ENCODE measurements around the gene ZNF518A. TPM values are rescaled to one million over a fixed set of nuclear protein-coding genes. Genes with fewer than 3 reads are reported as not detected.

ZNF518A gene
- total RNA-seq, 1 experiment from 2014 or later, result 13.7 TPM

DNA sequence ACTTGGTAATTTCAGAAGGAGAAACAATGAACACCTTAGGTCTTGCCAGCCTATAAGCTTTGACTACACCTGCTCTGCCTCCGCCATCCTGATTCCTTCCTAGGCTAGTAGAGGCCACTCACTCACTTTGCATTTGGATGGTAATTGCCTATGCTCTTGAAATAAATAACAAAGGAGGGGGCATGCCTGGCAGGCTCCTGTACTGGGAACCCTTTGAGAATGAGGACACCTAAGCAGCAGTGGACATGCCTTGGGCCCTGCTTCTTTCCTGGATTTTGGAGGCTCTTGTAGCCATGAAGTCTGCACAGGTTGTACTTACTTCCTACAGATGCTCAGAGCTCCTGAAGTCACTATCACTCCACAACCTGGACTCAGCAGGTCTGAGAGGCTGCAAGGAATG is 75.5 kb downstream of the ZNF518A start:
- H3K36me3 ChIP-seq (ENCODE audit: insufficient read depth, low read length, poor library complexity, severe bottlenecking), result no peaks in the 10 kb centered on the region
- no peaks in the 10 kb centered on the region for H3K9me3 ChIP-seq (ENCODE audit: low read depth, low read length, poor library complexity, severe bottlenecking)
- DNase-seq (ENCODE audit: low spot score), result no peak
- H3K27ac ChIP-seq (ENCODE audit: low read depth, low read length, poor library complexity, severe bottlenecking), result no peak overlapping the region
- intact Hi-C loops (cut with micrococcal nuclease; ENCODE audit: unreplicated experiment), result no loop called here
- H3K4me1 ChIP-seq (ENCODE audit: insufficient read depth, low read length, poor library complexity, severe bottlenecking), result no peaks in the 10 kb centered on the region
- peaks cover 9% of the 10 kb centered on the region for H3K27me3 ChIP-seq (replicated peaks; ENCODE audit: insufficient read depth, low read depth, low read length, poor library complexity)
- BruUV-seq (replicated peaks), result no TSS peak
- TF ChIP-seq, protein P1, sequence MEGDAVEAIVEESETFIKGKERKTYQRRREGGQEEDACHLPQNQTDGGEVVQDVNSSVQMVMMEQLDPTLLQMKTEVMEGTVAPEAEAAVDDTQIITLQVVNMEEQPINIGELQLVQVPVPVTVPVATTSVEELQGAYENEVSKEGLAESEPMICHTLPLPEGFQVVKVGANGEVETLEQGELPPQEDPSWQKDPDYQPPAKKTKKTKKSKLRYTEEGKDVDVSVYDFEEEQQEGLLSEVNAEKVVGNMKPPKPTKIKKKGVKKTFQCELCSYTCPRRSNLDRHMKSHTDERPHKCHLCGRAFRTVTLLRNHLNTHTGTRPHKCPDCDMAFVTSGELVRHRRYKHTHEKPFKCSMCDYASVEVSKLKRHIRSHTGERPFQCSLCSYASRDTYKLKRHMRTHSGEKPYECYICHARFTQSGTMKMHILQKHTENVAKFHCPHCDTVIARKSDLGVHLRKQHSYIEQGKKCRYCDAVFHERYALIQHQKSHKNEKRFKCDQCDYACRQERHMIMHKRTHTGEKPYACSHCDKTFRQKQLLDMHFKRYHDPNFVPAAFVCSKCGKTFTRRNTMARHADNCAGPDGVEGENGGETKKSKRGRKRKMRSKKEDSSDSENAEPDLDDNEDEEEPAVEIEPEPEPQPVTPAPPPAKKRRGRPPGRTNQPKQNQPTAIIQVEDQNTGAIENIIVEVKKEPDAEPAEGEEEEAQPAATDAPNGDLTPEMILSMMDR (conservative IDR thresholded peaks at IDR 0.05; ENCODE audit: low read depth, low read length), result no peak
- TF ChIP-seq EZH2 (IDR thresholded peaks at IDR 0.05; ENCODE audit: borderline replicate concordance, low read depth, low read length, poor library complexity, severe bottlenecking), result no peak
- H3K4me3 ChIP-seq (ENCODE audit: low read depth, low read length, poor library complexity, severe bottlenecking), result no peak overlapping the region
- POLR2A ChIA-PET (ENCODE audit: low non-redundant PET), result no interaction called here
- CTCF ChIA-PET, result no interaction called here

DNA sequence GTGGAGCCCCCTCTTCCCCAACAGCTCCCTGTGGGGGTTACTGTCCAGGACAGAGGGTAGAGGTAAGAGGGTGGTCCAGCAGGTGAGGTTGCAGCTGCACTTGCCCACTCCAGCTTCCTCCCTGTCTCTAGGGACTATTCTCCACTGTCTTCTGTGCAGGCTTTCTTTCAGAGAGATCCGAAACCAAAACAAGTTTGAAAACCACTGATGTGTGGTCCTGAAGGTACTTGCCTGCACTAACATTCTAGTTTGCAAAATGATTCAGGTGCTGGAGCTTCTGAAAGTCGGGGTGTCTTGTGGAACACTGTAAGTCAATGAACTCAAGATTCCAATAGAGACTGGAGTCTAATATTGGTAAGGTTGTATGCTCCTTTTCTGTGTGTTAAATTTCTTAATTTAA is 78.2 kb downstream of the ZNF518A start:
- TF ChIP-seq EZH2 (IDR thresholded peaks at IDR 0.05; ENCODE audit: borderline replicate concordance, low read depth, low read length, poor library complexity, severe bottlenecking), result no peak
- TF ChIP-seq, protein P1 (conservative IDR thresholded peaks at IDR 0.05; ENCODE audit: low read depth, low read length), result no peak
- Histone ChIP-seq H3K4me1 (ENCODE audit: insufficient read depth, low read length, poor library complexity, severe bottlenecking) (no peaks in the 10 kb centered on the region), H3K9me3 (ENCODE audit: low read depth, low read length, poor library complexity, severe bottlenecking) (no peaks in the 10 kb centered on the region), H3K4me3 (ENCODE audit: low read depth, low read length, poor library complexity, severe bottlenecking) (no peak overlapping the region), H3K27me3 (replicated peaks; ENCODE audit: insufficient read depth, low read depth, low read length, poor library complexity) (peaks cover 9% of the 10 kb centered on the region), H3K36me3 (ENCODE audit: insufficient read depth, low read length, poor library complexity, severe bottlenecking) (no peaks in the 10 kb centered on the region), H3K27ac (ENCODE audit: low read depth, low read length, poor library complexity, severe bottlenecking) (no peak overlapping the region)
- no peak for DNase-seq (ENCODE audit: low spot score)
- ChIA-PET CTCF (no interaction called here), POLR2A (ENCODE audit: low non-redundant PET) (interaction anchor here (0.6 kb wide), 1 partner anchor 256 kb away, joined by 3 read pairs; no protein-coding TSS in a partner anchor)
- BruUV-seq (replicated peaks), result no TSS peak
- intact Hi-C loops (cut with micrococcal nuclease; ENCODE audit: unreplicated experiment), result no loop called here

DNA sequence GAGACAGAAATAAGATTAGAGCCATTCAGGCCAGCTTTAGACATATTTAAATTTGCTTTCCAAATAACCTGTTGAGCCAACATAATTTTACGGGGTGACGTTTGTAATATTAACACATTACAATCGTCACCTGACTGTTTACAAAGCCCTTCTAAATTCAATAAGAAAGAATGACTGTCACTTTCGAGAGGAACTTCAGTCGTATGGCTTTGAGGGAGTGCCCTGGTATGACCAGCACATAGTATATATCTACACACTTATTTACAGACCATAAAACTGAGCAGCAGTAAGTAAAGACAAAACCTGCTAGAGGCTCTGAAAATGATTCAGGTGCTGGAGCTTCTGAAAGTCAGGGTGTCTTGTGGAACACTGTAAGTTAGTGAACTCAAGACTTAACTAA is 78.8 kb downstream of the ZNF518A start:
- intact Hi-C loops (cut with micrococcal nuclease; ENCODE audit: unreplicated experiment), result no loop called here
- H3K9me3 ChIP-seq (ENCODE audit: low read depth, low read length, poor library complexity, severe bottlenecking), result no peaks in the 10 kb centered on the region
- no peak for DNase-seq (ENCODE audit: low spot score)
- no peak overlapping the region for H3K27ac ChIP-seq (ENCODE audit: low read depth, low read length, poor library complexity, severe bottlenecking)
- H3K36me3 ChIP-seq (ENCODE audit: insufficient read depth, low read length, poor library complexity, severe bottlenecking), result no peaks in the 10 kb centered on the region
- H3K4me1 ChIP-seq (ENCODE audit: insufficient read depth, low read length, poor library complexity, severe bottlenecking), result no peaks in the 10 kb centered on the region
- H3K27me3 ChIP-seq (replicated peaks; ENCODE audit: insufficient read depth, low read depth, low read length, poor library complexity), result peaks cover 9% of the 10 kb centered on the region
- no peak overlapping the region for H3K4me3 ChIP-seq (ENCODE audit: low read depth, low read length, poor library complexity, severe bottlenecking)
- CTCF ChIA-PET, result no interaction called here
- TF ChIP-seq EZH2 (IDR thresholded peaks at IDR 0.05; ENCODE audit: borderline replicate concordance, low read depth, low read length, poor library complexity, severe bottlenecking), result no peak
- TF ChIP-seq, protein P1 (conservative IDR thresholded peaks at IDR 0.05; ENCODE audit: low read depth, low read length), result no peak
- no TSS peak for BruUV-seq (replicated peaks)
- POLR2A ChIA-PET (ENCODE audit: low non-redundant PET), result interaction anchor here (0.6 kb wide), 1 partner anchor 256 kb away, joined by 3 read pairs; no protein-coding TSS in a partner anchor
